AG10803 (cell line): ENCODE data around the gene NPM1.
"Not testable (repeated sequence)": the region's sequence is repeated elsewhere in the genome, so short reads cannot be mapped to it uniquely, and the experiment has no call there.

Source experiments
- DNase-seq: peaks from one replicate; pipeline ENCODE4 v3.0.0; 2010; ENCODE audit warnings: low read depth
- H3K4me3 ChIP-seq: 2 replicates; pipeline ENCODE4 v1.5.1; 2011; ENCODE audit warnings: mild to moderate bottlenecking, low read length, control low read depth
- CTCF ChIP-seq: conservative IDR thresholded peaks from 2 replicates; pipeline ENCODE4 v1.5.1; 2011; ENCODE audit warnings: mild to moderate bottlenecking, low read length, control low read depth, inconsistent platforms

NPM1 gene

GRCh38 chr5:171387970-171388815 lies 544 bp downstream of the NPM1 start:
- no peak for TF ChIP-seq CTCF
- peak overlapping the region; percentile 67 for H3K4me3 ChIP-seq
- DNase-seq, result peak; percentile 79

GRCh38 chr5:171388816-171389168 lies 1.1 kb downstream of the NPM1 start:
- peak overlapping the region; percentile 67 for H3K4me3 ChIP-seq
- TF ChIP-seq CTCF, result no peak
- DNase-seq, result no peak

GRCh38 chr5:171390883-171391677 lies 3.4 kb downstream of the NPM1 start:
- no peak for TF ChIP-seq CTCF
- no peak for DNase-seq

GRCh38 chr5:171391996-171392577 lies 4.4 kb downstream of the NPM1 start:
- no peak for DNase-seq
- TF ChIP-seq CTCF, result no peak
- no peak overlapping the region for H3K4me3 ChIP-seq

More at GRCh38 chr5:171390883-171391677, 3.4 kb downstream of the NPM1 start:
- H3K4me3 ChIP-seq, result no peak overlapping the region; the same call in 1 of the 2 replicates

- TF ChIP-seq CTCF, result no peak
- no peak overlapping the region for H3K4me3 ChIP-seq
- DNase-seq, result no peak
Observed at GRCh38 chr5:171392585-171393159, 5.0 kb downstream of the NPM1 start.

- H3K4me3 ChIP-seq, result no peak overlapping the region
- DNase-seq, result no peak
- no peak for TF ChIP-seq CTCF
Observed at GRCh38 chr5:171395042-171395441, 7.4 kb downstream of the NPM1 start.

GRCh38 chr5:171396583-171396982 lies 8.9 kb downstream of the NPM1 start:
- not testable (repeated sequence) for H3K4me3 ChIP-seq, DNase-seq
